ENCODE data around the gene PRDM16.

- TF ChIP-seq POLR2AphosphoS5 (IDR thresholded peaks at IDR 0.05; ENCODE audit: low read depth, low read length), result no peak
- TF ChIP-seq CTCF (IDR thresholded peaks at IDR 0.05; ENCODE audit: control extremely low read depth in 1 of 3, insufficient read depth in 1 of 3, low read depth in 1 of 3, low read length in 3 of 3), result no peak
- no peak for TF ChIP-seq POLR2A (IDR thresholded peaks at IDR 0.05; ENCODE audit: control extremely low read depth in 1 of 2, low read depth in 2 of 2, low read length in 2 of 2)
- TF ChIP-seq EZH2 (IDR thresholded peaks at IDR 0.05; ENCODE audit: low read depth, low read length, severe bottlenecking), result no peak
- TF ChIP-seq SRF (IDR thresholded peaks at IDR 0.05; ENCODE audit: low read depth, low read length), result no peak
- TF ChIP-seq RFX5 (IDR thresholded peaks at IDR 0.05; ENCODE audit: borderline replicate concordance, low read depth, low read length), result no peak
- no peak for TF ChIP-seq SUZ12 (IDR thresholded peaks at IDR 0.05; ENCODE audit: low read length)
These were observed 13.8 kb downstream of the PRDM16 start for GRCh38 chr1:3082571-3083516.

Data from H1 (cell line).